ENCODE results near the gene ZNF559.
A peak's percentile ranks its signal among the peaks of the same experiment; 100 is the strongest.

The ZNF559 gene

DNA sequence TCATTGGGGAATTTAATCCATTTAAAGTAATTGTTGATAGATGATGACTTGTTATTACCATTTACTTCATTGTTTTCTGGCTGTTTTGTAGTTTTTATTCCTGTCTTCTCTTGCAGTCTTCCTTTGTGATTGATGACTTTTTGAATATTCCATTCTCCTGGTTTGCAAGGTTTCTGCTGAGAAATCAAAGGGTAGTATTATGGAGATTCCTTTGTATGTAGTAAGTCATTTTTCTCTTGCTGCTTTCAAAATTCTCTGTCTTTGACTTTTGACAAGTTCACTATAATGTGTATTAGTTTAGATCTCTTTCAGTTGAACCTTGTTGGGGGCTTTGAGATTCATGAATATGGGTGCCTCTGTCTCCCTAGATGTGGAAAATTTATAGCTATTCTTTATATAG lies 6.0 kb downstream of the ZNF559 start:
- H3K9me3 Mint-ChIP-seq, result peaks cover 35 to 48% of the 10 kb centered on the region in 2 donors

DNA sequence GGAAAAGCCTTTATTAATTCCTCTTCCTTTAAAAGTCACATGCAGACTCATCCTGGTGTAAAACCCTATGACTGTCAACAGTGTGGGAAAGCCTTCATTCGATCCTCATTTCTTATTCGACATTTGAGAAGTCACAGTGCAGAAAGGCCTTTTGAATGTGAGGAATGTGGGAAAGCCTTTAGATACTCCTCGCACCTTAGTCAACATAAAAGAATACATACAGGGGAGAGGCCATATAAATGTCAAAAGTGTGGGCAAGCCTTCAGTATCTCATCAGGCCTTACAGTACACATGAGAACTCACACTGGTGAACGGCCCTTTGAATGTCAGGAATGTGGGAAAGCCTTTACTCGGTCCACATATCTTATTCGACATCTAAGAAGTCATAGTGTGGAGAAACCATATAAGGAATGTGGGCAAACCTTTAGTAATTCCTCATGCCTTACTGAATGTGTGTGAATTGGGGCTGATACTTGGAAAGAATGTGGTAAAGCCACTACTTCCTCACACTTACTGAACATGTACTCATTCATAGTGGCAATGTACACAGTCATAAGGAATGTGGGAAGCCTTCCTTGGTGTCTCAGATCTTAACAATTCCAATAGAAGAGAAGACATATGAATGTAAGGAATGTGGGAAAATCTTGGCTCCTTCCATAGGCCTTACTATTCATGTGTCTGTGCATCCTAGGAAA lies 18.8 kb downstream of the ZNF559 start:
- no peak overlapping the region for H3K27ac Mint-ChIP-seq
- no peak overlapping the region for H3K4me3 Mint-ChIP-seq
- DNase-seq (no peak), ATAC-seq (no peak)
- peaks cover 45 to 54% of the 10 kb centered on the region in 2 donors for H3K9me3 Mint-ChIP-seq
- no peaks in the 10 kb centered on the region for H3K4me1 Mint-ChIP-seq
- H3K27me3 Mint-ChIP-seq, result no peaks in the 10 kb centered on the region

More for the DNA sequence above, 6.0 kb downstream of the ZNF559 start:
- H3K4me3 Mint-ChIP-seq, result no peak overlapping the region
- no peaks in the 10 kb centered on the region for H3K27me3 Mint-ChIP-seq
- DNase-seq (no peak), ATAC-seq (no peak)
- H3K4me1 Mint-ChIP-seq, result peaks cover 8% of the 10 kb centered on the region
- no peak overlapping the region for H3K27ac Mint-ChIP-seq

DNA sequence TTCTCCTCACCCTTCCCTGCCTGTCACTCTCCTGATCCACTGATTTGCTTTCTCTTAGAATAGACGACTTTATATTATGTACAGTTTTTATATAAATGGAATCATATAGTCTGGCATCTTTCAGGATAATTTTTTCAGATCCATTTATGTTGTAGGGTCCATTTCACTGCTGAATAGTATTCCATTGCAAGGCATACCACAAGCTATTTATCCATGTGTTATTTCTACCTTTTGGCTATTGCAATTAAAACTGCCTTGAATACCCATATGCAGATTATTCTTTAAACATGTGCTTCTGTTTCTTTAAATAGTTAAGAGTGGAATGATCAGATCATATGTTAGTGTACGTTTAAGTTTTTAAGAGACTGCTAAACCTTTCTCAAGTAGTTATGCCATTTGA lies 21.0 kb downstream of the ZNF559 start:
- H3K27ac Mint-ChIP-seq, result no peak overlapping the region
- no peak overlapping the region for H3K4me3 Mint-ChIP-seq
- no peaks in the 10 kb centered on the region for H3K27me3 Mint-ChIP-seq
- ATAC-seq, result no peak
- no peak for DNase-seq
- H3K9me3 Mint-ChIP-seq, result peaks cover 49 to 55% of the 10 kb centered on the region in 2 donors
- no peaks in the 10 kb centered on the region for H3K4me1 Mint-ChIP-seq

- DNase-seq (no peak), ATAC-seq (no peak)
- Mint-ChIP-seq H3K27me3 (no peaks in the 10 kb centered on the region), H3K4me1 (no peaks in the 10 kb centered on the region), H3K27ac (no peak overlapping the region), H3K9me3 (peaks cover 38 to 48% of the 10 kb centered on the region in 2 donors), H3K4me3 (no peak overlapping the region)
Measured at GRCh38 chr19:9348253-9348652, 24.3 kb downstream of the ZNF559 start.

GRCh38 chr19:9348671-9349070 lies 24.7 kb downstream of the ZNF559 start:
- no peak overlapping the region for H3K27ac Mint-ChIP-seq
- ATAC-seq (no peak), DNase-seq (no peak)
- peaks cover 34 to 45% of the 10 kb centered on the region in 2 donors for H3K9me3 Mint-ChIP-seq
- H3K4me3 Mint-ChIP-seq, result no peak overlapping the region
- H3K27me3 Mint-ChIP-seq, result no peaks in the 10 kb centered on the region
- H3K4me1 Mint-ChIP-seq, result no peaks in the 10 kb centered on the region

DNA sequence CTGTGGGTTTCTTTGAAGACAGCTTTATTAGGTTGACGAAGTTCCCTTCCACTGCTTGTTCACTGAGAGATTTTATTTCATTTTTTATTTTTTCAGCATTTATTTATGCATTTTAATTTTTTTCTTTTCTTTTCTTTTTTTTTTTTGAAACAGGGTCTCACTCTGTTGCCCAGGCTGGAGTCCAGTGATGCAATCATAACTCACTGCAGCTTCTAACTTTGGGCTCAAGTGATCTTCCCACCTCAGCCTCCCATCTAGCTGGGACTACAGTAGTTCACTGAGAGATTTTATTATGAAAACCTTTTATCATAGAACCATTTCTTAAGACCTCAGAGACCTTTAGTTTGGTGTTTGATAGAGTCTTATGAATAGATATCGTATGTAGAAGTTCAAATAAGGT lies 28.5 kb downstream of the ZNF559 start:
- Mint-ChIP-seq H3K4me1 (no peaks in the 10 kb centered on the region), H3K9me3 (peaks cover 33 to 48% of the 10 kb centered on the region in 2 donors), H3K4me3 (no peak overlapping the region), H3K27me3 (no peaks in the 10 kb centered on the region), H3K27ac (no peak overlapping the region)
- DNase-seq, result no peak
- ATAC-seq, result no peak

DNA sequence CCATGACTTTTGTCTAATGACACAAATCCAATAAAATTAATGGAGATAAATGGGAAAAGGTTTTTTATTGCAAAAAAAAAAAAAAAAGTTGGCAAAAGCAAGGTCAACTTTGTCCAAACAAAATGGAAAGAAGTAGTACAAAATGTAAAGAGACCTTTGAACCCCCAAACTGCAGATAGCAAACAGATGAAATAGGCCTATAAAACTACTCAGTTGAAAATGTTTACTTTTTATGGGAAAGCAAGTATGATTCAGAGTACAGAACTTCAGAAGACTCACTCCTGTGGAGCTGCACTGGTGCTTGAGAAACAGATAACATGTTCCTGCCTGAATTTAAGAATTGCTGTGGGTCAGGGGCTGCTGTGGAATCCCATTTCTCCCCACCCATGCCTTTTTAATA lies 29.0 kb downstream of the ZNF559 start:
- Mint-ChIP-seq H3K4me3 (no peak overlapping the region), H3K27ac (no peak overlapping the region), H3K27me3 (no peaks in the 10 kb centered on the region), H3K9me3 (peaks cover 36 to 49% of the 10 kb centered on the region in 2 donors), H3K4me1 (no peaks in the 10 kb centered on the region)
- DNase-seq, result no peak
- ATAC-seq, result no peak

DNA sequence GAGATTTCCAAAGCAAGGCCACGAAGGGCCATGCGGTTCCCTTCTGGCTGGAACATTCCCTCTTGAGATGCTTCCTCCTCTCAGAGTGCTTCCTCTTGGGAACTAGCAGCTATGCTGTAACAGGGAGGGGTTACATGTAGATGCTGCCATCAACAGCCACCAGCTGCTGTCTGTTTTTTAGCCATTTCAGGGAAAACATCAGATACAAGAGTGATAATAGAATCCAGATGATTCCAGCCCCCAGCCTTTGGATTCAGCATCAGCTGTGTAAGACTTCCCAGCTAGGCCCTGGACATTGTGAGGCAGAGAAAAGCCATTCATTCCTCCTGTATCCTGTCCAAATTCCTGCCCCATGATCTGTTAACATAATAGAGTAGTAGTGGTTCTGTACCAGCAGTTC lies 30.7 kb downstream of the ZNF559 start:
- ATAC-seq (no peak), DNase-seq (no peak)
- Mint-ChIP-seq H3K27me3 (no peaks in the 10 kb centered on the region), H3K9me3 (peaks cover 29 to 41% of the 10 kb centered on the region in 2 donors), H3K27ac (no peak overlapping the region), H3K4me3 (no peak overlapping the region), H3K4me1 (no peaks in the 10 kb centered on the region)

GRCh38 chr19:9362905-9363304 lies 38.9 kb downstream of the ZNF559 start, which contains the start of gene ZNF177:
Gene ZNF177 (plus strand): TSS chr19:9363013. CDS start chr19:9378312, 15,299 bp downstream.
- DNase-seq (peak; percentile 8 to 20), ATAC-seq (peak; percentile 54)
- Mint-ChIP-seq H3K4me3 (peak within 1 kb of the TSS; percentile 62 to 75), H3K27me3 (no peaks in the 10 kb centered on the region), H3K4me1 (peaks cover 5% of the 10 kb centered on the region), H3K9me3 (peaks cover 38 to 54% of the 10 kb centered on the region in 2 donors), H3K27ac (peak within 1 kb of the TSS in 1 of 2 donors; percentile 38)

DNA sequence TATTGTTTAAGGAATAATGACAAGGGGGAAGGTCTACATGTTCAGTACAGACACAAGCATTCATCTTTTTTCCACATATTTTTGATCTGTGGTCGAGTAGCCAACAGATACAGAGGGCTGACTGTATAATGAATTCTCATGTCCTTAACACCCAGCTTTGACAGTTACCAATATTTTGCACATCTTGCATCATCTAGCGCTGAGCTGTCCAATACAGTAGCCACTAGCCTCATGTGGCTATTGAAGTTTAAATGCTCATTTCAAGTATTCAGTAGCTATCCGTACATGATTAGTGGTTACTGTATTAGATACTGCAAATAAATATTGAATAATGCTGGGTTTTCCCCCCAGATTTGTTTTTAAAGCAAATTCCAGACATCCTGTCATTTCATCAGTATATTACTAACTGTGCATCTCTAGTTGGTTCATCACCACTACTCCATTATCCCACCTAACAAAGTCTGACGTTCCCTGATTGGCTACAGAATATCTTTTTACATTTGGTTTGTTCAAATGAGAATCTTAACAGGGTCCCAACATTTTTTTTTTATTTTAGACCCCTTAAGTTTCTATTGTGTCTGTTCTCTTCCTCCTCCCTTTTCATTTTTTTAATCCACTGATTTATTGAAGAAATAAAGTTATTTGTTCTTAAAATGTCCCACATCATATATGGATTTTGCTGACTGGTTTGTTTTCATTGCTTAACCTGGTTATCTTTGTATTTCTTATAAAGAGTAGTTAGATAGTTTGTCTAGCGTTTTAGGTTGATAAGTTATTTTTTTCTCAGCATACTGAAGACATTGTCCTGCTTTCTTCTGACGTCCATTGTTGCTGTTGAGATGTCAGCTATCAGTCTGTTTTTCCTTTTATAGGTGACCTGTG lies 47.0 kb downstream of the ZNF559 start:
- Mint-ChIP-seq H3K4me3 (no peak overlapping the region), H3K27me3 (no peaks in the 10 kb centered on the region), H3K4me1 (no peaks in the 10 kb centered on the region), H3K9me3 (peaks cover 42 to 52% of the 10 kb centered on the region in 2 donors), H3K27ac (no peak overlapping the region)
- DNase-seq (no peak), ATAC-seq (no peak)

GRCh38 chr19:9381361-9381785 lies 57.4 kb downstream of the ZNF559 start:
- Mint-ChIP-seq H3K4me1 (no peaks in the 10 kb centered on the region), H3K27me3 (no peaks in the 10 kb centered on the region), H3K4me3 (no peak overlapping the region), H3K27ac (no peak overlapping the region), H3K9me3 (peaks cover 64 to 69% of the 10 kb centered on the region in 2 donors)
- DNase-seq (no peak), ATAC-seq (no peak)
